OCI-LY7 (cell line): ENCODE measurements around the gene NPM1. TPM values are rescaled to one million over a fixed set of nuclear protein-coding genes. Genes with fewer than 3 reads are reported as not detected.

ENCODE experiments used
- microRNA-seq: library from miRNA; unstranded; fragments of <30 nt; microRNA quantifications from one replicate; pipeline ENCODE4 v1.2.0, GENCODE V29; 2022; ENCODE audit warnings: borderline replicate concordance
- small RNA-seq: library from RNA; depleted of rRNA; stranded (forward); fragments of <200 nt; gene quantifications from one replicate; pipeline ENCODE3, GENCODE V24; 2014
- total RNA-seq, 2 experiments: library from RNA; depleted of rRNA in 1 of 2; stranded (reverse); fragments of >200 nt in 1 of 2; shearing (Covaris generic) in 1 of 2; gene quantifications; 2 replicates each; pipeline ENCODE4 v1.2.3, GENCODE V29; 2014 to 2022

NPM1 gene
- total RNA-seq, 2 experiments from 2014 or later = 1,091 to 2,027 TPM

Small RNAs within 50 kb of the gene (microRNA-seq; reads per million reads assigned to microRNA genes)
- gene MIR3912 = 3.0 reads per million

Small RNAs within 50 kb of the gene (small RNA-seq; reads per million reads assigned to genes)
- gene AC091980.1 = not detected
- 0.26 reads per million for gene MIR3912
- gene RN7SL339P = not detected
- not detected for gene SNORA70J

Other genes starting within 250 kb of the NPM1 start
- gene TLX3, start 78.6 kb upstream of the NPM1 start, total RNA-seq (2014; rRNA removed; shearing (Covaris generic)) = not detected in 2 replicates
- not detected in 2 replicates for gene TLX3, start 78.6 kb upstream of the NPM1 start, total RNA-seq (2022)
- 0.16 TPM in 1 of 2 replicates, not detected in the other for gene FGF18, start 31.8 kb downstream of the NPM1 start, total RNA-seq (2014; rRNA removed; shearing (Covaris generic))
- not detected in 2 replicates for gene FGF18, start 31.8 kb downstream of the NPM1 start, total RNA-seq (2022)